Measurements from ENCODE around the gene RET. TPM values are rescaled to one million over a fixed set of nuclear protein-coding genes. Genes with fewer than 3 reads are reported as not detected.

The RET gene
- total RNA-seq, result under 1 TPM; 0.38 to 0.45 TPM

GRCh38 chr10:43076876-43077420 is at the start of gene RET:
TSS of gene RET (plus strand) at chr10:43077069. CDS start at chr10:43077259, 190 bp downstream.
- ATAC-seq (peak; percentile 71), DNase-seq (peak; percentile 52)
- H3K36me3 Mint-ChIP-seq, result no peaks in the 10 kb centered on the region
- H3K4me3 Mint-ChIP-seq, result peak within 1 kb of the TSS; percentile 46
- no peaks in the 10 kb centered on the region for H3K9me3 Mint-ChIP-seq (ENCODE audit: low read depth)
- peaks cover 13% of the 10 kb centered on the region for H3K4me1 Mint-ChIP-seq
- H3K27me3 Mint-ChIP-seq, result peaks cover 42% of the 10 kb centered on the region
- H3K27ac Mint-ChIP-seq, result no peak within 1 kb of the TSS
- CTCF ChIA-PET, result no interaction called here

- DNase-seq, result no peak
- CTCF ChIA-PET, result no interaction called here
- Mint-ChIP-seq H3K4me3 (no peak overlapping the region), H3K27me3 (peaks cover 1% of the 10 kb centered on the region), H3K9me3 (ENCODE audit: low read depth) (peaks cover 1% of the 10 kb centered on the region), H3K27ac (no peak overlapping the region), H3K36me3 (no peaks in the 10 kb centered on the region), H3K4me1 (no peaks in the 10 kb centered on the region)
- ATAC-seq, result no peak
Measured at GRCh38 chr10:43027331-43027955, 49.4 kb upstream of the RET start.

- DNase-seq, result no peak
- Mint-ChIP-seq H3K27ac (no peak overlapping the region), H3K4me1 (no peaks in the 10 kb centered on the region), H3K36me3 (no peaks in the 10 kb centered on the region), H3K4me3 (no peak overlapping the region), H3K9me3 (ENCODE audit: low read depth) (peaks cover 8% of the 10 kb centered on the region), H3K27me3 (no peaks in the 10 kb centered on the region)
- CTCF ChIA-PET, result no interaction called here
- no peak for ATAC-seq
Measured at GRCh38 chr10:43028143-43028542, 48.7 kb upstream of the RET start.

GRCh38 chr10:43029043-43029442 is 47.8 kb upstream of the RET start:
- H3K27me3 Mint-ChIP-seq, result no peaks in the 10 kb centered on the region
- ATAC-seq, result no peak
- H3K36me3 Mint-ChIP-seq, result no peaks in the 10 kb centered on the region
- DNase-seq, result no peak
- H3K9me3 Mint-ChIP-seq (ENCODE audit: low read depth), result peaks cover 12% of the 10 kb centered on the region
- H3K4me3 Mint-ChIP-seq, result no peak overlapping the region
- CTCF ChIA-PET, result no interaction called here
- no peak overlapping the region for H3K27ac Mint-ChIP-seq
- no peaks in the 10 kb centered on the region for H3K4me1 Mint-ChIP-seq

- no peak for ATAC-seq
- peaks cover 5% of the 10 kb centered on the region for H3K27me3 Mint-ChIP-seq
- no peak for DNase-seq
- H3K4me3 Mint-ChIP-seq, result no peak overlapping the region
- no peak overlapping the region for H3K27ac Mint-ChIP-seq
- H3K4me1 Mint-ChIP-seq, result no peaks in the 10 kb centered on the region
- CTCF ChIA-PET, result no interaction called here
- H3K36me3 Mint-ChIP-seq, result no peaks in the 10 kb centered on the region
- H3K9me3 Mint-ChIP-seq (ENCODE audit: low read depth), result peaks cover 14% of the 10 kb centered on the region
Measured at GRCh38 chr10:43032613-43033012, 44.3 kb upstream of the RET start.

DNA sequence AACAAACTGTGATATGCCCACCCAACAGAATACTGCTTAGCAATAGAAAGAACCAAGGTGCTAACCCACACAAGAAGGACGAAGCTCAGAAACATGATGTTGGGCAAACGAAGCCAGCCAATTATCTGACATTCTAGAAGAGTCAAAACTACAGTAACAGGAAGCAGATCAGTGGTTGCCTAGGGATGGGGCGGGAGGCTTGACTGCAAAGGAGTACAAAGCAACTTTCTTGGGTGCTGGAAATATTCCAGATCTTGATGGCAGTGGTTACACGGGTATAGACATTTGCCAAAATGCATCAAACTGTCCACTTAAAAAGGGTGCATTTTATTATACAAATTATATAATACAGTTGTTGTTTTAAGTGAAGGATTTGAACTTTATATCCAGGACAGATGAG is 41.1 kb upstream of the RET start:
- CTCF ChIA-PET, result interaction anchor here (0.8 kb wide), 1 partner anchor 71 kb away, joined by 3 read pairs; no protein-coding TSS in a partner anchor
- no peak overlapping the region for H3K27ac Mint-ChIP-seq
- peaks cover 14% of the 10 kb centered on the region for H3K9me3 Mint-ChIP-seq (ENCODE audit: low read depth)
- H3K27me3 Mint-ChIP-seq, result peaks cover 5% of the 10 kb centered on the region
- ATAC-seq, result no peak
- H3K36me3 Mint-ChIP-seq, result no peaks in the 10 kb centered on the region
- H3K4me3 Mint-ChIP-seq, result no peak overlapping the region
- no peak for DNase-seq
- no peaks in the 10 kb centered on the region for H3K4me1 Mint-ChIP-seq

- Mint-ChIP-seq H3K27ac (no peak overlapping the region), H3K4me1 (no peaks in the 10 kb centered on the region), H3K27me3 (peaks cover 5% of the 10 kb centered on the region), H3K36me3 (no peaks in the 10 kb centered on the region), H3K4me3 (no peak overlapping the region), H3K9me3 (ENCODE audit: low read depth) (peaks cover 14% of the 10 kb centered on the region)
- CTCF ChIA-PET, result no interaction called here
- no peak for ATAC-seq
- no peak for DNase-seq
Measured at GRCh38 chr10:43036481-43037428, 40.1 kb upstream of the RET start.

- CTCF ChIA-PET, result no interaction called here
- H3K27me3 Mint-ChIP-seq, result peaks cover 5% of the 10 kb centered on the region
- no peak overlapping the region for H3K4me3 Mint-ChIP-seq
- no peaks in the 10 kb centered on the region for H3K4me1 Mint-ChIP-seq
- no peak for DNase-seq
- ATAC-seq, result no peak
- H3K9me3 Mint-ChIP-seq (ENCODE audit: low read depth), result peaks cover 13% of the 10 kb centered on the region
- no peaks in the 10 kb centered on the region for H3K36me3 Mint-ChIP-seq
- H3K27ac Mint-ChIP-seq, result no peak overlapping the region
Measured at GRCh38 chr10:43037440-43037839, 39.4 kb upstream of the RET start.

GRCh38 chr10:43037942-43038782 is 38.7 kb upstream of the RET start:
- H3K27ac Mint-ChIP-seq, result no peak overlapping the region
- no peak overlapping the region for H3K4me3 Mint-ChIP-seq
- peaks cover 6% of the 10 kb centered on the region for H3K9me3 Mint-ChIP-seq (ENCODE audit: low read depth)
- ATAC-seq, result no peak
- H3K4me1 Mint-ChIP-seq, result no peaks in the 10 kb centered on the region
- CTCF ChIA-PET, result no interaction called here
- DNase-seq, result no peak
- no peaks in the 10 kb centered on the region for H3K36me3 Mint-ChIP-seq
- H3K27me3 Mint-ChIP-seq, result peaks cover 5% of the 10 kb centered on the region

- ATAC-seq (no peak), DNase-seq (no peak)
- H3K27ac Mint-ChIP-seq, result no peak overlapping the region
- CTCF ChIA-PET, result no interaction called here
- H3K36me3 Mint-ChIP-seq, result no peaks in the 10 kb centered on the region
- no peak overlapping the region for H3K4me3 Mint-ChIP-seq
- peaks cover 3% of the 10 kb centered on the region for H3K9me3 Mint-ChIP-seq (ENCODE audit: low read depth)
- H3K4me1 Mint-ChIP-seq, result no peaks in the 10 kb centered on the region
- H3K27me3 Mint-ChIP-seq, result peaks cover 5% of the 10 kb centered on the region
Measured at GRCh38 chr10:43038783-43039623, 37.9 kb upstream of the RET start.

- no peak for ATAC-seq
- CTCF ChIA-PET, result no interaction called here
- no peak for DNase-seq
- Mint-ChIP-seq H3K4me1 (no peaks in the 10 kb centered on the region), H3K4me3 (no peak overlapping the region), H3K27me3 (peaks cover under 1% of the 10 kb centered on the region), H3K9me3 (ENCODE audit: low read depth) (no peaks in the 10 kb centered on the region), H3K27ac (no peak overlapping the region), H3K36me3 (no peaks in the 10 kb centered on the region)
Measured at GRCh38 chr10:43039624-43040481, 37.0 kb upstream of the RET start.
